ENCODE measurements around the gene SHISA7. TPM values are rescaled to one million over a fixed set of nuclear protein-coding genes. Genes with fewer than 3 reads are reported as not detected.

The SHISA7 gene
- total and polyA plus RNA-seq, 2 experiments from 2014 or later = not detected

GRCh38 chr19:55455576-55456235, 12.6 kb upstream of the SHISA7 start:
- 89 to 92% methylated on average over 9 to 11 of the region's 11 CpGs for WGBS, 2 experiments (ENCODE audit: low coverage in 1 of 2, low lambda C conversion rate in 2 of 2, missing lambda C conversion rate in 2 of 2)
- no peak overlapping the region for H3K27ac ChIP-seq
- no peak for TF ChIP-seq EZH2 (IDR thresholded peaks at IDR 0.05; ENCODE audit: insufficient read depth, poor library complexity, severe bottlenecking)
- TF ChIP-seq EZH2phosphoT487 (IDR thresholded peaks at IDR 0.05; ENCODE audit: insufficient read depth, low read depth) = no peak
- no peaks in the 10 kb centered on the region; the same call in 1 of the 2 replicates for H4K20me1 ChIP-seq (ENCODE audit: insufficient read depth)
- no peak overlapping the region for H3K4me3 ChIP-seq
- peaks cover 13% of the 10 kb centered on the region for H3K27me3 ChIP-seq (replicated peaks; ENCODE audit: insufficient read depth)
- peaks cover 10% of the 10 kb centered on the region; the same call in 1 of the 2 replicates for H3F3A ChIP-seq (ENCODE audit: insufficient read depth)
- no peak overlapping the region for H3K4me2 ChIP-seq (ENCODE audit: unreplicated experiment)
- DNase-seq = no peak
- no peaks in the 10 kb centered on the region for H3K79me2 ChIP-seq (ENCODE audit: insufficient read depth)
- in situ Hi-C loops (cut with MboI) = no loop called here
- H2AFZ ChIP-seq = no peak overlapping the region
- no peaks in the 10 kb centered on the region for H3K9me2 ChIP-seq (ENCODE audit: insufficient read depth)
- H3K4me1 ChIP-seq (ENCODE audit: insufficient read depth) = peaks cover 8% of the 10 kb centered on the region; the same call in 1 of the 2 replicates
- no peaks in the 10 kb centered on the region for H3K36me3 ChIP-seq (ENCODE audit: low read depth)
- H3K9ac ChIP-seq = no peak overlapping the region
- H3K9me3 ChIP-seq (ENCODE audit: low read depth) = no peaks in the 10 kb centered on the region

DNA sequence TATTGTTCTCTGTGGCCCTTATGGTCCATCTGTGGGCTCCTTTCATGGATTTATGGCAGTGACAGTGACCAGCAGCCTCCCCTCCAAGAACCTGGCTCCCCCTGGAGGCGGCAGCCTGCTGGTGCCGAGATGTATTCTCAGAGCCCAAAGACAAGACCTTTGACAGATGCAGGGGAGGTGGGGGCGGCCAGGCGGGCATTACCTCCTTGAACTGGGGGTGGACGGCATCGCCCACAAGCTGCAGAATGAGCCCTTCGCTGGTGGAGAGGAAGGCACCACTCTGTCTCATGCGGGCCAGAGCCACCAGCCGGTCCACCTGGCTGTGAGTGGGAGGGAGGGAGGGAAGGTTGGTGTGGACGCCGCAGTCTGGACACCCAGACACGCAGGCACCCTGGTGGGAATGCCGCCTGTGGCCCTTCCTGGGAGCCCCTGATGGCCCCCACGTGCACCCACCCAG, 11.7 kb upstream of the SHISA7 start:
- H4K20me1 ChIP-seq (ENCODE audit: insufficient read depth) = no peaks in the 10 kb centered on the region; the same call in 1 of the 2 replicates
- TF ChIP-seq EZH2phosphoT487 (IDR thresholded peaks at IDR 0.05; ENCODE audit: insufficient read depth, low read depth) = no peak
- TF ChIP-seq EZH2 (IDR thresholded peaks at IDR 0.05; ENCODE audit: insufficient read depth, poor library complexity, severe bottlenecking) = no peak
- 53 to 72% methylated on average over 6 to 14 of the region's 14 CpGs for WGBS, 2 experiments (ENCODE audit: low coverage in 1 of 2, low lambda C conversion rate in 2 of 2, missing lambda C conversion rate in 2 of 2)
- no peak overlapping the region for H3K27ac ChIP-seq
- H3K79me2 ChIP-seq (ENCODE audit: insufficient read depth) = no peaks in the 10 kb centered on the region
- no peaks in the 10 kb centered on the region for H3K4me1 ChIP-seq (ENCODE audit: insufficient read depth)
- peaks cover 17% of the 10 kb centered on the region for H3K27me3 ChIP-seq (replicated peaks; ENCODE audit: insufficient read depth)
- no peak overlapping the region for H3K9ac ChIP-seq
- H3K36me3 ChIP-seq (ENCODE audit: low read depth) = no peaks in the 10 kb centered on the region
- in situ Hi-C loops (cut with MboI) = no loop called here
- H3K9me3 ChIP-seq (ENCODE audit: low read depth) = no peaks in the 10 kb centered on the region
- no peaks in the 10 kb centered on the region for H3K9me2 ChIP-seq (ENCODE audit: insufficient read depth)
- H3K4me2 ChIP-seq (ENCODE audit: unreplicated experiment) = no peak overlapping the region
- no peak overlapping the region for H2AFZ ChIP-seq
- no peak overlapping the region for H3K4me3 ChIP-seq
- peaks cover 2% of the 10 kb centered on the region; the same call in 1 of the 2 replicates for H3F3A ChIP-seq (ENCODE audit: insufficient read depth)
- DNase-seq = peak; percentile 70

GRCh38 chr19:55453511-55454260, 10.6 kb upstream of the SHISA7 start:
- 93 to 95% methylated on average over 12 of the region's 12 CpGs for WGBS, 2 experiments (ENCODE audit: low coverage in 1 of 2, low lambda C conversion rate in 2 of 2, missing lambda C conversion rate in 2 of 2)
- DNase-seq = no peak
- H3K9me2 ChIP-seq (ENCODE audit: insufficient read depth) = no peaks in the 10 kb centered on the region
- no peaks in the 10 kb centered on the region; the same call in 1 of the 2 replicates for H4K20me1 ChIP-seq (ENCODE audit: insufficient read depth)
- H3K9me3 ChIP-seq (ENCODE audit: low read depth) = no peaks in the 10 kb centered on the region
- H3K4me1 ChIP-seq (ENCODE audit: insufficient read depth) = no peaks in the 10 kb centered on the region
- TF ChIP-seq EZH2 (IDR thresholded peaks at IDR 0.05; ENCODE audit: insufficient read depth, poor library complexity, severe bottlenecking) (no peak), EZH2phosphoT487 (IDR thresholded peaks at IDR 0.05; ENCODE audit: insufficient read depth, low read depth) (no peak)
- H3K4me2 ChIP-seq (ENCODE audit: unreplicated experiment) = no peak overlapping the region
- H3K36me3 ChIP-seq (ENCODE audit: low read depth) = no peaks in the 10 kb centered on the region
- in situ Hi-C loops (cut with MboI) = no loop called here
- no peak overlapping the region for H2AFZ ChIP-seq
- H3F3A ChIP-seq (ENCODE audit: insufficient read depth) = no peaks in the 10 kb centered on the region
- H3K27me3 ChIP-seq (replicated peaks; ENCODE audit: insufficient read depth) = peaks cover 22% of the 10 kb centered on the region
- H3K27ac ChIP-seq = no peak overlapping the region
- H3K9ac ChIP-seq = no peak overlapping the region
- no peaks in the 10 kb centered on the region for H3K79me2 ChIP-seq (ENCODE audit: insufficient read depth)
- H3K4me3 ChIP-seq = no peak overlapping the region

DNA sequence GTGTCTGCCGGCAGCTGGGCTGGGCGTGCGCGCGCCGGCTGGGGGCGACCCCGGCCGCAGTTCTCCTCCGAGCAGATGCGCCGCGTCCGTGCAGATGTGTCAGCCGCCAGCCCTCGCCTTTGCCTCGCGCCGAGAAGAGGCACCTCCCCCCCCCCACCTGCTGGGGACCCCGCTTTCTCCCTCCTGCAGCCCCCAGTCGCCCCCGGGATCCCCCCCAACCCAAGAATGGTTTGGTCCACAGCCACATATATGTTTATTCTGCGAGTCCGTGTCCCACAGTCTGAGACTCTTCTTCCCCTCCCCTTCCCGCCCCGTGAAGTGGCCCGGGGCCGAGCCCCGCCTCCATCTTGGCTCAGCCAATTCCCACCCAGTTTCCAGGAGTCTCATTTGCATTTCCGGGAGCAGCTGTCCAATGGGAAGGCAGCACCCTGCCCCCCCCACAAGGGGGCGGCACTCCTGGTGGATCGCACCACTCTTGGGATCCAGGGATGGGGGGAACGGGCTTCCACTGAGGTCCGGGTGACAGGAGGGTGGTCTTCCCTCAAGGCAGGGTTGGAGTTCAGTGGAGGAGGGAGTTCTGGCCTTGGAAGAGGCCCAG, 9.7 kb upstream of the SHISA7 start:
- WGBS, 2 experiments (ENCODE audit: low coverage in 1 of 2, low lambda C conversion rate in 2 of 2, missing lambda C conversion rate in 2 of 2) = 13 to 19% methylated on average over 14 to 29 of the region's 34 CpGs
- Histone ChIP-seq H3F3A (ENCODE audit: insufficient read depth) (no peaks in the 10 kb centered on the region), H3K27ac (no peak overlapping the region), H3K36me3 (ENCODE audit: low read depth) (no peaks in the 10 kb centered on the region), H3K79me2 (ENCODE audit: insufficient read depth) (no peaks in the 10 kb centered on the region), H3K27me3 (replicated peaks; ENCODE audit: insufficient read depth) (peaks cover 22% of the 10 kb centered on the region), H3K9ac (no peak overlapping the region), H3K4me2 (ENCODE audit: unreplicated experiment) (peak overlapping the region; percentile 39), H3K9me3 (ENCODE audit: low read depth) (no peaks in the 10 kb centered on the region), H3K4me1 (ENCODE audit: insufficient read depth) (no peaks in the 10 kb centered on the region), H4K20me1 (ENCODE audit: insufficient read depth) (no peaks in the 10 kb centered on the region; the same call in 1 of the 2 replicates), H2AFZ (no peak overlapping the region), H3K9me2 (ENCODE audit: insufficient read depth) (no peaks in the 10 kb centered on the region), H3K4me3 (no peak overlapping the region)
- TF ChIP-seq EZH2phosphoT487 (IDR thresholded peaks at IDR 0.05; ENCODE audit: insufficient read depth, low read depth) (no peak), EZH2 (IDR thresholded peaks at IDR 0.05; ENCODE audit: insufficient read depth, poor library complexity, severe bottlenecking) (no peak)
- peak; percentile 76 for DNase-seq
- in situ Hi-C loops (cut with MboI) = no loop called here
